Stomach (tissue), 4 donors: Measurements from ENCODE around the gene PGAP6.

Experiments
- POLR2A ChIP-seq, 4 donors: fragments of 450-650 bp; IDR thresholded peaks; one replicate each; pipeline ENCODE4 v1.6.1; 2016; ENCODE audit warnings: antibody characterized with exemption in 4 of 4, control low read depth in 2 of 4, mild to moderate bottlenecking in 1 of 4, moderate library complexity in 1 of 4
- POLR2AphosphoS5 ChIP-seq, 3 donors: sonication (generic); formaldehyde crosslinking; IDR thresholded peaks; one replicate each; pipeline ENCODE4 v1.6.1; 2016; ENCODE audit warnings: antibody characterized with exemption in 3 of 3
- TF ChIP-seq, protein P1 (sequence below), 7 experiments: fragments of 450-650 bp in 4 of 7; fragments of 200-600 bp in 3 of 7; sonication (generic) in 3 of 7; IDR thresholded peaks; one replicate each; pipeline ENCODE4 v1.5.1; 2016 to 2019; ENCODE audit warnings: antibody characterized with exemption in 7 of 7, control low read depth in 2 of 7, mild to moderate bottlenecking in 1 of 7

DNA sequence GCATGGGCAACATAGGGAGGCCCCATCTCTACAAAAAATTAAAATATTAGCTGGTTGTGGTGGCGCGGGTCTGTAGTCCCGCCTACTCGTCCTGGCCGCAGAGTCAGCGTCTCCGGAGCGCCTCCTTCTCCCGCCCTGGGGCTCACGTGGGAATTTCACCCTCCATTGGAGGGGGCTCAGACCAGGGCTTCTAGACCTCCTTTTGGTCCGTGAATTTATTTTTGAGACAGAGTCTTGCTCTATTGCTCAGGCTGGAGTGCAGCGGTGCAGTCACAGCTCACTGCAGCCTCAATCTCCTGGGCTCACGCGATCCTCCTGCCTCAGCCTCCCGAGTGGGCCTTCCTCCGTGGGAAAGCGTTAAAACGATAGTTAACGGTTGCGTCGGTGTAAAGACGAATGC is 14.8 kb upstream of the PGAP6 start:
- TF ChIP-seq, protein P1, sequence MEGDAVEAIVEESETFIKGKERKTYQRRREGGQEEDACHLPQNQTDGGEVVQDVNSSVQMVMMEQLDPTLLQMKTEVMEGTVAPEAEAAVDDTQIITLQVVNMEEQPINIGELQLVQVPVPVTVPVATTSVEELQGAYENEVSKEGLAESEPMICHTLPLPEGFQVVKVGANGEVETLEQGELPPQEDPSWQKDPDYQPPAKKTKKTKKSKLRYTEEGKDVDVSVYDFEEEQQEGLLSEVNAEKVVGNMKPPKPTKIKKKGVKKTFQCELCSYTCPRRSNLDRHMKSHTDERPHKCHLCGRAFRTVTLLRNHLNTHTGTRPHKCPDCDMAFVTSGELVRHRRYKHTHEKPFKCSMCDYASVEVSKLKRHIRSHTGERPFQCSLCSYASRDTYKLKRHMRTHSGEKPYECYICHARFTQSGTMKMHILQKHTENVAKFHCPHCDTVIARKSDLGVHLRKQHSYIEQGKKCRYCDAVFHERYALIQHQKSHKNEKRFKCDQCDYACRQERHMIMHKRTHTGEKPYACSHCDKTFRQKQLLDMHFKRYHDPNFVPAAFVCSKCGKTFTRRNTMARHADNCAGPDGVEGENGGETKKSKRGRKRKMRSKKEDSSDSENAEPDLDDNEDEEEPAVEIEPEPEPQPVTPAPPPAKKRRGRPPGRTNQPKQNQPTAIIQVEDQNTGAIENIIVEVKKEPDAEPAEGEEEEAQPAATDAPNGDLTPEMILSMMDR (IDR thresholded peaks at IDR 0.05), result no peak
- TF ChIP-seq POLR2AphosphoS5 (IDR thresholded peaks at IDR 0.05) (peak in 1 of 3 donors; percentile 4), POLR2A (IDR thresholded peaks at IDR 0.05) (no peak)
